Suprapubic skin (tissue), 4 donors: ENCODE measurements around the gene CLEC16A.

Experiments used
- EP300 ChIP-seq: sonication (generic); formaldehyde crosslinking; IDR thresholded peaks from one replicate; pipeline ENCODE4 v1.6.1; 2017; ENCODE audit warnings: antibody characterized with exemption
- POLR2AphosphoS5 ChIP-seq, 3 donors: sonication (generic); formaldehyde crosslinking; IDR thresholded peaks; one replicate each; pipeline ENCODE4 v1.6.1; 2017; ENCODE audit warnings: antibody characterized with exemption in 3 of 3

DNA sequence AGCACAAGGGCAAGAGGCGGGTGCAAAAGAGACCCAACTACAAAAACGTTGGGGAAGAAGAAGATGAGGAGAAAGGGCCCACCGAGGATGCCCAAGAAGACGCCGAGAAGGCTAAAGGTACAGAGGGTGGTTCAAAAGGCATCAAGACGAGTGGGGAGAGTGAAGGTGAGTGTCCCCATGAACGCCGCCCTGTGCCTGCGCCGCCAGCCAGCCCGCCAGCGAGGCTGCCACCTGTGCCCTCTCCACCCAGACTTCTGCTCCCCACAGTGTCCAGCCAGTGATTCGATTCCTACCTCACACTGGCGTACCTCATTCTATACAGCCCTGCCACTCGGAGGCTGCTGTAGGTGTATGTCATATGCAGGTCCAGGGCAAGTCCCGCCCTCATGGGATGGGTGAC, 58.8 kb downstream of the CLEC16A start:
- TF ChIP-seq POLR2AphosphoS5 (IDR thresholded peaks at IDR 0.05) (no peak), EP300 (no peak)
